HepG2 (cell line): Measurements from ENCODE around the gene PPP1R16B. TPM values are rescaled to one million over a fixed set of nuclear protein-coding genes. Genes with fewer than 3 reads are reported as not detected.

Experiments
- ATAC-seq: fragments of 200-7000 bp; cut with Tn5 transposase; 3 replicates; pipeline ENCODE4 v1.9.1; 2020; ENCODE audit warnings: mild to moderate bottlenecking, moderate library complexity
- BruUV-seq: library from RNA; stranded (reverse); fragments of 400-500 nt; replicated peaks from 2 replicates; lab custom pipeline; 2021; lab: Mats Ljungman, UMichigan
- CTCF ChIA-PET: fragments of 300-600 bp; formaldehyde crosslinking; extraction: SDS; loops from one replicate; lab custom pipeline; 2021; ENCODE audit warnings: low total read pairs, inconsistent platforms, low intra/inter-chr PET ratio; lab: Yijun Ruan, JAX
- POLR2A ChIA-PET: fragments of 350-600 bp; sonication (Branson Sonifier 250); formaldehyde crosslinking; loops from one replicate; lab custom pipeline; 2020; ENCODE audit warnings: antibody characterized with exemption, inconsistent platforms; lab: Yijun Ruan, JAX
- DNase-seq: peaks from one replicate; pipeline ENCODE4 v3.0.0-alpha.2; 2015; ENCODE audit warnings: low spot score
- FAIRE-seq: peaks from 3 replicates; lab custom pipeline; 2011; peaks lifted over from hg19 to GRCh38; lab: Jason Lieb, UNC
- H2AFZ ChIP-seq: one replicate; pipeline ENCODE4 v1.6.1; 2011; ENCODE audit warnings: low read length, inconsistent platforms
- H3K27ac ChIP-seq: fragments of 300-600 bp; 3 replicates; pipeline ENCODE4 v1.8.0; 2011; ENCODE audit warnings: mixed run types, mild to moderate bottlenecking, mixed read lengths, low read length, inconsistent platforms; ENCODE audit not compliant: insufficient read depth; ENCODE audit errors: extremely low read length
- H3K27me3 ChIP-seq, 2 experiments: fragments of 200-600 bp in 1 of 2; 2 replicates in 1 of 2; 3 replicates in 1 of 2; pipeline versions ENCODE4 v1.6.0 to v1.8.0; 2011; ENCODE audit warnings: low read length in 2 of 2, mild to moderate bottlenecking in 2 of 2, moderate library complexity in 2 of 2, inconsistent platforms in 1 of 2; ENCODE audit not compliant: insufficient read depth in 2 of 2, control insufficient read depth in 1 of 2
- H3K36me3 ChIP-seq, 2 experiments: fragments of 200-600 bp in 1 of 2; replicated peaks in 1 of 2; 2 replicates in 1 of 2; 3 replicates in 1 of 2; pipeline versions ENCODE4 v1.5.1 to v1.8.0; 2011; ENCODE audit warnings: low read length in 2 of 2, inconsistent platforms in 1 of 2; ENCODE audit not compliant: insufficient read depth in 2 of 2, control insufficient read depth in 1 of 2
- H3K4me1 ChIP-seq: 2 replicates; pipeline ENCODE4 v1.5.1; 2012; ENCODE audit warnings: low read length, inconsistent platforms; ENCODE audit not compliant: insufficient read depth
- H3K4me2 ChIP-seq: 2 replicates; pipeline ENCODE4 v1.6.0; 2011; ENCODE audit warnings: low read depth, low read length, inconsistent platforms
- H3K4me3 ChIP-seq, 3 experiments: fragments of 200-600 bp in 1 of 3; sonication (generic), shearing (Covaris generic) in 1 of 3; replicated peaks in 1 of 3; 2 replicates each; pipeline ENCODE4 v1.5.1; 2011 to 2016; ENCODE audit warnings: low read length in 3 of 3, inconsistent platforms in 2 of 3, low read depth in 2 of 3, mild to moderate bottlenecking in 2 of 3, control low read depth in 1 of 3, mixed read lengths in 1 of 3; ENCODE audit not compliant: insufficient read depth in 1 of 3
- H3K79me2 ChIP-seq: one replicate; pipeline ENCODE4 v1.6.1; 2011; ENCODE audit warnings: low read length, inconsistent platforms; ENCODE audit not compliant: insufficient read depth
- H3K9ac ChIP-seq: 2 replicates; pipeline ENCODE4 v1.6.0; 2011; ENCODE audit warnings: mild to moderate bottlenecking, low read depth, low read length, inconsistent platforms; ENCODE audit not compliant: insufficient read depth
- H3K9me3 ChIP-seq: 2 replicates; pipeline ENCODE4 v1.5.1; 2012; ENCODE audit warnings: mild to moderate bottlenecking, low read length
- H4K20me1 ChIP-seq: 2 replicates; pipeline ENCODE4 v1.6.0; 2011; ENCODE audit warnings: inconsistent platforms, mild to moderate bottlenecking, low read length, moderate library complexity; ENCODE audit not compliant: insufficient read depth
- CHD4 ChIP-seq: fragments of 200-600 bp; sonication (generic); IDR thresholded peaks from 2 replicates; pipeline ENCODE4 v1.7.0; 2017; ENCODE audit warnings: mild to moderate bottlenecking, low read length, borderline replicate concordance
- ELF1 ChIP-seq: sonication (generic); formaldehyde crosslinking; IDR thresholded peaks from 2 replicates; pipeline ENCODE4 v1.4.0; 2020; ENCODE audit warnings: missing genetic modification reagents
- ETV5 ChIP-seq: IDR thresholded peaks from 2 replicates; pipeline ENCODE4 v1.6.1; 2018; ENCODE audit warnings: missing biosample characterization, missing genetic modification reagents, inconsistent platforms, borderline replicate concordance
- KDM1A ChIP-seq: IDR thresholded peaks from 2 replicates; pipeline ENCODE4 v1.6.1; 2016; ENCODE audit warnings: missing compliant biosample characterization
- MBNL3 ChIP-seq: fragments of 250-450 bp; sonication (Bioruptor Pico); conservative IDR thresholded peaks from 2 replicates; pipeline ENCODE4 v1.8.0; 2022; ENCODE audit warnings: mild to moderate bottlenecking, inconsistent platforms
- NCOA2 ChIP-seq: sonication (generic); formaldehyde crosslinking; IDR thresholded peaks from 2 replicates; pipeline ENCODE4 v1.8.0; 2022; ENCODE audit warnings: inconsistent platforms
- ZC3H13 ChIP-seq: sonication (generic); formaldehyde crosslinking; IDR thresholded peaks from 2 replicates; pipeline ENCODE4 v1.8.1; 2023; ENCODE audit warnings: mild to moderate bottlenecking, missing genetic modification reagents, moderate library complexity
- ZFP36 ChIP-seq: fragments of 150-350 bp; IDR thresholded peaks from 2 replicates; pipeline ENCODE4 v1.6.1; 2018; ENCODE audit warnings: borderline replicate concordance, low read length, low read depth; ENCODE audit not compliant: partially characterized antibody
- ZNF180 ChIP-seq: sonication (generic); formaldehyde crosslinking; IDR thresholded peaks from 2 replicates; pipeline ENCODE4 v1.4.0; 2020; ENCODE audit warnings: low read depth, missing genetic modification reagents, borderline replicate concordance
- ZNF629 ChIP-seq: sonication (generic); formaldehyde crosslinking; conservative IDR thresholded peaks from 2 replicates; pipeline ENCODE4 v1.5.0; 2020; ENCODE audit warnings: missing genetic modification reagents
- in situ Hi-C: cut with HindIII; loops from 2 replicates; pipeline ENCODE4 v1.10.0; 2017; ENCODE audit warnings: low pct_unique_long_range_greater_than_20kb; ENCODE audit not compliant: extremely low pct_ligation_motif_present
- intact Hi-C: fragments of 100-400 bp; cut with micrococcal nuclease; formaldehyde crosslinking; loops from one replicate; pipeline ENCODE4 v1.10.0; 2022; ENCODE audit not compliant: unreplicated experiment
- polyA plus RNA-seq, 8 experiments: library from polyadenylated mRNA; depleted of rRNA in 3 of 8; stranded (reverse) in 7 of 8; unstranded in 1 of 8; fragments of >200 nt; fragmentation: Illumina TruSeq in 4 of 8; extraction: Trizol in 4 of 8; gene quantifications; 2 replicates each; pipeline versions ENCODE4 v1.2.1 to v1.2.3, GENCODE V29; 2011 to 2016; ENCODE audit warnings: low read depth in 4 of 8, missing spikeins in 1 of 8, mixed read lengths in 1 of 8; ENCODE audit not compliant: insufficient read depth in 1 of 8
- total RNA-seq, 5 experiments: library from RNA; depleted of rRNA; stranded (reverse); fragments of >200 nt; fragmentation: Illumina TruSeq; extraction: Trizol; gene quantifications; 2 replicates each; pipeline ENCODE4 v1.2.3, GENCODE V29; 2016; ENCODE audit warnings: low read depth in 1 of 5
- TF ChIP-seq, protein P1 (sequence below): sonication (generic); formaldehyde crosslinking; IDR thresholded peaks from 2 replicates; pipeline ENCODE4 v1.5.0; 2020; ENCODE audit warnings: missing genetic modification reagents

Gene PPP1R16B
- total and polyA plus RNA-seq, 2 of the 13 experiments (the other 11 are each of a cell fraction or from before 2014, with no cell fraction given), result 0.02 to 0.11 TPM

- no peaks in the 10 kb centered on the region for H4K20me1 ChIP-seq
- BruUV-seq, result no TSS peak
- FAIRE-seq, result no peak
- H3K4me3 ChIP-seq, result peak overlapping the region in 1 of 3 experiments; percentile 86; a peak in 2 of 6 replicates
- no peak for DNase-seq
- CTCF ChIA-PET, result no interaction called here
- POLR2A ChIA-PET, result interaction anchor here (1.4 to 1.9 kb wide), 2 partner anchors 8 to 38 kb away, joined by 4 to 6 read pairs; partner anchors contain the start of gene FAM83D
- TF ChIP-seq, protein P1, sequence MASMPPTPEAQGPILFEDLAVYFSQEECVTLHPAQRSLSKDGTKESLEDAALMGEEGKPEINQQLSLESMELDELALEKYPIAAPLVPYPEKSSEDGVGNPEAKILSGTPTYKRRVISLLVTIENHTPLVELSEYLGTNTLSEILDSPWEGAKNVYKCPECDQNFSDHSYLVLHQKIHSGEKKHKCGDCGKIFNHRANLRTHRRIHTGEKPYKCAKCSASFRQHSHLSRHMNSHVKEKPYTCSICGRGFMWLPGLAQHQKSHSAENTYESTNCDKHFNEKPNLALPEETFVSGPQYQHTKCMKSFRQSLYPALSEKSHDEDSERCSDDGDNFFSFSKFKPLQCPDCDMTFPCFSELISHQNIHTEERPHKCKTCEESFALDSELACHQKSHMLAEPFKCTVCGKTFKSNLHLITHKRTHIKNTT, result no peak
- no peak for TF ChIP-seq NCOA2 (CRISPR knock-in tag)
- TF ChIP-seq ZFP36, result no peak
- peak; percentile 91 for TF ChIP-seq ZNF629 (CRISPR knock-in tag)
- TF ChIP-seq CHD4, result peak; percentile 78; the same call in 1 of the 2 replicates
- TF ChIP-seq KDM1A (CRISPR knock-in tag), result 0 out of 2 replicates have a peak, but pooled peaks have one; percentile 66
- H3K4me2 ChIP-seq, result peak overlapping the region; percentile 72
- ATAC-seq, result no peak
- intact Hi-C loops (loop anchor here (5.0 to 10.0 kb wide), 2 partner anchors 49 to 81 kb away; no protein-coding TSS in a partner anchor), in situ Hi-C loops (no loop called here)
- H3K27ac ChIP-seq, result no peak overlapping the region
- H3K36me3 ChIP-seq, result peaks cover 1 to 11% of the 10 kb centered on the region in 2 experiments; a peak in 3 of 5 replicates
- no peak overlapping the region for H2AFZ ChIP-seq
- H3K9ac ChIP-seq, result no peak overlapping the region
- H3K27me3 ChIP-seq, result no peaks in the 10 kb centered on the region; a peak in 1 of 5 replicates
- peaks cover 35% of the 10 kb centered on the region for H3K4me1 ChIP-seq
- H3K79me2 ChIP-seq, result peaks cover 51% of the 10 kb centered on the region
- H3K9me3 ChIP-seq, result no peaks in the 10 kb centered on the region
These were observed 158.2 kb downstream of the PPP1R16B start for GRCh38 chr20:38963745-38964144.

DNA sequence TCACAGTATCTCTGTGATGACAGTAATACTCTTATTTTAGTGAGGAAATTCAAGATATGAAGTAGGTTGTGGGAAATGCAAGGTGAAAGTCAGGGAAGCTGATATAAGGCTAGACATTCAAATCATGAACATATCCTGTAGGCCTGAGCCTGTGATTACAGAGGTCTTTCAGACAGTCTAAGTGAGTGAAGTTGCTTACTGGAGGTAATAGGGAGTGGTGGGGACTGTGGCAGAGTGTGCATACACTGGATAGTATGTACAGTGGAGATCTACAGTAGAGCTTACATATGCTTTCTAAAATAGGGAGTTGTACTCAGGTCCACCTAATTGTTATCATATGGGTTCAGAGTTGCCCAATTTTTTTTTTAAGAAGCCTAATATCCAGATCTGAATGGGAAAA lies 159.8 kb downstream of the PPP1R16B start:
- no TSS peak for BruUV-seq

More for the DNA sequence above, 159.8 kb downstream of the PPP1R16B start:
- Histone ChIP-seq H2AFZ (no peak overlapping the region), H3K27me3 (no peaks in the 10 kb centered on the region; a peak in 1 of 5 replicates), H3K9ac (no peak overlapping the region), H3K79me2 (peaks cover 51% of the 10 kb centered on the region), H3K4me3 (no peak overlapping the region), H3K4me1 (peaks cover 49% of the 10 kb centered on the region), H3K4me2 (no peak overlapping the region), H3K36me3 (peaks cover 9 to 26% of the 10 kb centered on the region in 2 experiments), H4K20me1 (no peaks in the 10 kb centered on the region), H3K9me3 (no peaks in the 10 kb centered on the region), H3K27ac (no peak overlapping the region)
- CTCF ChIA-PET, result no interaction called here
- in situ Hi-C loops (no loop called here), intact Hi-C loops (loop anchor here (10.0 kb wide), 1 partner anchor 80 kb away; no protein-coding TSS in a partner anchor)
- no peak for DNase-seq
- no peak for FAIRE-seq
- TF ChIP-seq ZNF180 (CRISPR knock-in tag) (peak; percentile 97; the same call in 1 of the 2 replicates), MBNL3 (CRISPR knock-in tag) (no peak), ELF1 (CRISPR knock-in tag) (no peak), ZC3H13 (CRISPR knock-in tag) (no peak), ETV5 (CRISPR knock-in tag) (no peak)
- no peak for ATAC-seq
- POLR2A ChIA-PET, result no interaction called here
